IMR-90 (cell line): ENCODE data around the gene NCS1. TPM values are rescaled to one million over a fixed set of nuclear protein-coding genes. Genes with fewer than 3 reads are reported as not detected.

Experiments used
- ATAC-seq: fragments of 200-7000 bp; cut with Tn5 transposase; 2 replicates; pipeline ENCODE4 v1.9.1; 2020; ENCODE audit warnings: low read depth, mild to moderate bottlenecking, moderate library complexity
- BruUV-seq: library from RNA; stranded (reverse); fragments of 400-500 nt; replicated peaks from 2 replicates; lab custom pipeline; 2021; lab: Mats Ljungman, UMichigan
- CTCF ChIA-PET: fragments of 300-600 bp; formaldehyde crosslinking; extraction: SDS; loops from one replicate; lab custom pipeline; 2021; ENCODE audit warnings: antibody characterized with exemption; lab: Yijun Ruan, JAX
- POLR2A ChIA-PET: fragments of 300-600 bp; sonication (Branson Sonifier 250); formaldehyde crosslinking; loops from one replicate; lab custom pipeline; 2022; ENCODE audit warnings: antibody characterized with exemption; ENCODE audit not compliant: unreplicated experiment; lab: Charles Lee
- DNase-seq: peaks from one replicate; pipeline ENCODE4 v3.0.0; 2013
- H2AFZ ChIP-seq: replicated peaks from 2 replicates; pipeline ENCODE3; 2013; ENCODE audit warnings: low read length, mild to moderate bottlenecking; ENCODE audit not compliant: poor library complexity
- H2AK5ac ChIP-seq: 2 replicates; pipeline ENCODE4 v1.6.1; 2013; ENCODE audit warnings: low read depth, low read length, inconsistent platforms
- H2AK9ac ChIP-seq: replicated peaks from 2 replicates; pipeline ENCODE3; 2013; ENCODE audit warnings: mild to moderate bottlenecking, low read depth, low read length, moderate library complexity; ENCODE audit not compliant: poor library complexity
- H2BK120ac ChIP-seq: 2 replicates; pipeline ENCODE4 v1.6.1; 2013; ENCODE audit warnings: low read depth, low read length, inconsistent platforms
- H2BK15ac ChIP-seq: 3 replicates; pipeline ENCODE4 v1.6.1; 2013; ENCODE audit warnings: low read depth, low read length, inconsistent platforms
- H2BK20ac ChIP-seq: 2 replicates; pipeline ENCODE4 v1.6.1; 2013; ENCODE audit warnings: low read depth, mild to moderate bottlenecking, inconsistent platforms, low read length, moderate library complexity
- H2BK5ac ChIP-seq: 2 replicates; pipeline ENCODE4 v1.6.1; 2013; ENCODE audit warnings: mild to moderate bottlenecking, low read depth, low read length, inconsistent platforms; ENCODE audit not compliant: poor library complexity, severe bottlenecking
- H3K14ac ChIP-seq: replicated peaks from 2 replicates; pipeline ENCODE4 v1.6.1; 2013; ENCODE audit warnings: low read depth, low read length, inconsistent platforms
- H3K18ac ChIP-seq: 2 replicates; pipeline ENCODE4 v1.6.1; 2013; ENCODE audit warnings: low read depth, low read length, control low read depth
- H3K23ac ChIP-seq: 2 replicates; pipeline ENCODE4 v1.6.1; 2013; ENCODE audit warnings: low read depth, low read length, inconsistent platforms
- H3K27ac ChIP-seq: 2 replicates; pipeline ENCODE4 v1.5.1; 2013; ENCODE audit warnings: mild to moderate bottlenecking, control low read depth, low read length; ENCODE audit not compliant: insufficient read depth
- H3K27me3 ChIP-seq: 2 replicates; pipeline ENCODE4 v1.6.1; 2013; ENCODE audit warnings: low read length; ENCODE audit not compliant: control insufficient read depth, insufficient read depth
- H3K36me3 ChIP-seq: 2 replicates; pipeline ENCODE4 v1.6.1; 2013; ENCODE audit warnings: low read length, mixed read lengths; ENCODE audit not compliant: control insufficient read depth, insufficient read depth
- H3K4ac ChIP-seq: 2 replicates; pipeline ENCODE4 v1.6.1; 2013; ENCODE audit warnings: low read depth, low read length, inconsistent platforms
- H3K4me1 ChIP-seq: 2 replicates; pipeline ENCODE4 v1.6.1; 2013; ENCODE audit warnings: low read length, mixed read lengths; ENCODE audit not compliant: control insufficient read depth, insufficient read depth
- H3K4me2 ChIP-seq: 2 replicates; pipeline ENCODE4 v1.6.1; 2013; ENCODE audit warnings: low read depth, mild to moderate bottlenecking, control low read depth, low read length, moderate library complexity
- H3K4me3 ChIP-seq: 2 replicates; pipeline ENCODE4 v1.5.1; 2013; ENCODE audit warnings: low read depth, mild to moderate bottlenecking, control low read depth, low read length, moderate library complexity; ENCODE audit not compliant: insufficient read depth
- H3K56ac ChIP-seq: 2 replicates; pipeline ENCODE4 v1.6.1; 2013; ENCODE audit warnings: low read length, inconsistent platforms; ENCODE audit not compliant: insufficient read depth; ENCODE audit errors: extremely low read depth
- H3K79me1 ChIP-seq, 2 experiments: 2 replicates each; pipeline ENCODE4 v1.6.1; 2013; ENCODE audit warnings: low read length in 2 of 2, inconsistent platforms in 1 of 2, low read depth in 1 of 2
- H3K9ac ChIP-seq: 2 replicates; pipeline ENCODE4 v1.6.1; 2013; ENCODE audit warnings: low read depth, low read length, control low read depth
- H3K9me1 ChIP-seq: 2 replicates; pipeline ENCODE4 v1.6.1; 2013; ENCODE audit warnings: low read length, inconsistent platforms; ENCODE audit not compliant: insufficient read depth
- H3K9me3 ChIP-seq: 2 replicates; pipeline ENCODE4 v1.6.1; 2013; ENCODE audit warnings: low read length; ENCODE audit not compliant: control insufficient read depth, insufficient read depth
- H4K20me1 ChIP-seq: 2 replicates; pipeline ENCODE4 v1.6.1; 2013; ENCODE audit warnings: low read length, inconsistent platforms; ENCODE audit not compliant: insufficient read depth
- H4K5ac ChIP-seq: 2 replicates; pipeline ENCODE4 v1.6.1; 2013; ENCODE audit warnings: mild to moderate bottlenecking, low read depth, low read length, control low read depth
- H4K8ac ChIP-seq, 2 experiments: 2 replicates each; pipeline ENCODE4 v1.6.1; 2013; ENCODE audit warnings: low read depth in 2 of 2, low read length in 2 of 2, control low read depth in 1 of 2, inconsistent platforms in 1 of 2
- H4K91ac ChIP-seq: 2 replicates; pipeline ENCODE4 v1.6.1; 2013; ENCODE audit warnings: low read depth, low read length, inconsistent platforms; ENCODE audit not compliant: insufficient read depth
- NFE2L2 ChIP-seq: fragments of 150-350 bp; IDR thresholded peaks from 2 replicates; pipeline ENCODE4 v1.6.1; 2016; ENCODE audit warnings: low read depth, mild to moderate bottlenecking, low read length
- RAD21 ChIP-seq: IDR thresholded peaks from 2 replicates; pipeline ENCODE4 v1.6.1; 2012; ENCODE audit warnings: low read length, improper control_type of control experiment
- WGBS, 2 experiments: methylation state at CpG; one replicate each; pipeline versions ENCODE4 v1.1.5 to v1.1.7; 2013; ENCODE audit warnings: missing lambda C conversion rate in 2 of 2; ENCODE audit not compliant: insufficient read length in 1 of 2; ENCODE audit errors: extremely low coverage in 2 of 2; 5-methylcytosine and 5-hydroxymethylcytosine counted together
- dilution Hi-C: fragments of 300-500 bp; cut with HindIII; formaldehyde crosslinking; loops from one replicate; pipeline ENCODE4 v1.14.3; 2018; ENCODE audit warnings: low sequenced_read_pairs; ENCODE audit not compliant: unreplicated experiment
- in situ Hi-C: fragments of 300-500 bp; cut with MboI; formaldehyde crosslinking; loops from 3 replicates; pipeline ENCODE4 v1.14.3; 2019; ENCODE audit warnings: low sequenced_read_pairs, inconsistent platforms, mixed read lengths
- intact Hi-C: fragments of 100-400 bp; cut with micrococcal nuclease; formaldehyde crosslinking; loops from 2 replicates; pipeline ENCODE4 v1.10.0; 2022
- polyA plus RNA-seq, 3 experiments: library from polyadenylated mRNA; depleted of rRNA; stranded (reverse); fragments of >200 nt; gene quantifications; 2 replicates each; pipeline ENCODE4 v1.2.3, GENCODE V29; 2012; ENCODE audit warnings: low replicate concordance in 1 of 3
- total RNA-seq: library from RNA; depleted of rRNA; stranded (reverse); fragments of >200 nt; gene quantifications from 2 replicates; pipeline ENCODE4 v1.2.3, GENCODE V29; 2012

Gene NCS1
- total and polyA plus RNA-seq, 2 of the 4 experiments (the other 2 are of a cell fraction) = 41.0 to 60.5 TPM

DNA sequence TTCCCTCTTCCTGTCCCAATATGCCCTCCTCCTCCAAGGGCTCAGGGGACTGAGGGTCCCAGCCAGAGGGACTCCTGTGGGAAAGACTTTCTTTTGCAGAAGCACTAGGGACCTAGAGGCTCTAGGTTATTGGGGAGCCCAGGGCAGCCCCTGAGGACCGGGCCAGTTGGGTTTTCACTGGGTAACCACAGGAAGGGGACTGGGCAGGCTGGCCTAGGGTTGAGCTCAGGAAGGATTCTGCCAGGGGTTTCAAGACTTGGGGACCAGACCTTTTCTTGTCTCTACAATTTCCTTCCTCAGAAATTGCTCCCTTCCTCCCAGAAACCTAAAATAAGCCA, 69.0 kb downstream of the NCS1 start:
- peak overlapping the region; percentile 17 for H2AK9ac ChIP-seq
- H3K9me3 ChIP-seq = no peaks in the 10 kb centered on the region
- 0 out of 2 replicates have a peak, but pooled peaks cover 2% of the 10 kb centered on the region for H4K20me1 ChIP-seq
- POLR2A ChIA-PET = interaction anchor here (0.5 kb wide), 1 partner anchor 117 kb away, joined by 6 read pairs; no protein-coding TSS in a partner anchor
- H3K4ac ChIP-seq = no peak overlapping the region
- intact Hi-C loops (loop anchor here (10.0 kb wide), 1 partner anchor 444 kb away; no protein-coding TSS in a partner anchor), dilution Hi-C loops (loop anchor here (25.0 kb wide), 1 partner anchor 129 kb away; no protein-coding TSS in a partner anchor), in situ Hi-C loops (loop anchor here (25.0 kb wide), 1 partner anchor 129 kb away; no protein-coding TSS in a partner anchor)
- no peak overlapping the region for H3K23ac ChIP-seq
- H3K27me3 ChIP-seq = no peaks in the 10 kb centered on the region
- H3K79me1 ChIP-seq = peaks cover 0 to 8% of the 10 kb centered on the region in 2 experiments; a peak in 2 of 4 replicates
- peak overlapping the region; percentile 94 for H4K5ac ChIP-seq
- peak overlapping the region; percentile 72; the same call in 1 of the 2 replicates for H4K91ac ChIP-seq
- no peak overlapping the region for H3K14ac ChIP-seq
- no peak overlapping the region for H2BK15ac ChIP-seq
- H3K27ac ChIP-seq = no peak overlapping the region
- peak overlapping the region; percentile 80 for H2AFZ ChIP-seq
- no peak overlapping the region for H2BK5ac ChIP-seq
- no peak overlapping the region for H2BK120ac ChIP-seq
- no peak overlapping the region for H3K4me2 ChIP-seq
- no peak for DNase-seq
- CTCF ChIA-PET = no interaction called here
- peaks cover 6% of the 10 kb centered on the region for H3K4me1 ChIP-seq
- WGBS, 2 experiments = no CpG with 5 or more reads among the region's 1 CpG
- peaks cover 14% of the 10 kb centered on the region for H3K9me1 ChIP-seq
- H3K4me3 ChIP-seq = no peak overlapping the region
- no peak overlapping the region for H3K18ac ChIP-seq
- no peak overlapping the region for H3K56ac ChIP-seq
- H2AK5ac ChIP-seq = no peak overlapping the region
- H3K36me3 ChIP-seq = no peaks in the 10 kb centered on the region
- no peak for ATAC-seq
- no TSS peak for BruUV-seq
- peak overlapping the region; percentile 35 to 98 for H4K8ac ChIP-seq
- H3K9ac ChIP-seq = no peak overlapping the region
- no peak for TF ChIP-seq NFE2L2
- TF ChIP-seq RAD21 = no peak
- H2BK20ac ChIP-seq = no peak overlapping the region
